CD4-positive, alpha-beta T cell treated with Interleukin-6 at 100 ng/mL for 8 hours (primary cell): ENCODE measurements around the gene PARD6B.
"Not testable (repeated sequence)": the region's sequence is repeated elsewhere in the genome, so short reads cannot be mapped to it uniquely, and the experiment has no call there.

ENCODE experiments used
- DNase-seq: peaks from one replicate; pipeline ENCODE4 v3.0.0-alpha.2; 2020; ENCODE audit warnings: mixed read lengths, low spot score

Gene PARD6B

GRCh38 chr20:50703651-50704438, 27.5 kb upstream of the PARD6B start:
- not testable (repeated sequence) for DNase-seq

GRCh38 chr20:50704514-50704913, 26.9 kb upstream of the PARD6B start:
- no peak for DNase-seq

- no peak for DNase-seq
Observed at GRCh38 chr20:50704971-50705370, 26.4 kb upstream of the PARD6B start.

- DNase-seq: no peak
Observed at GRCh38 chr20:50708845-50709635, 22.3 kb upstream of the PARD6B start.

GRCh38 chr20:50709636-50709973, 21.8 kb upstream of the PARD6B start:
- DNase-seq: no peak

- DNase-seq: no peak
Observed at GRCh38 chr20:50710492-50711063, 20.8 kb upstream of the PARD6B start.

- no peak for DNase-seq
Observed at GRCh38 chr20:50711113-50711825, 20.1 kb upstream of the PARD6B start.

GRCh38 chr20:50712771-50713656, 18.4 kb upstream of the PARD6B start:
- no peak for DNase-seq

- no peak for DNase-seq
Observed at GRCh38 chr20:50713657-50714101, 17.7 kb upstream of the PARD6B start.

GRCh38 chr20:50714426-50714825, 17.0 kb upstream of the PARD6B start:
- DNase-seq: not testable (repeated sequence)

- DNase-seq: no peak
Observed at GRCh38 chr20:50715694-50716093, 15.7 kb upstream of the PARD6B start.

- DNase-seq: no peak
Observed at GRCh38 chr20:50716518-50716917, 14.9 kb upstream of the PARD6B start.

- no peak for DNase-seq
Observed at GRCh38 chr20:50717312-50717711, 14.1 kb upstream of the PARD6B start.

GRCh38 chr20:50717974-50718761, 13.2 kb upstream of the PARD6B start:
- no peak for DNase-seq

- DNase-seq: no peak
Observed at GRCh38 chr20:50719328-50719727, 12.1 kb upstream of the PARD6B start.

GRCh38 chr20:50720026-50720425, 11.4 kb upstream of the PARD6B start:
- no peak for DNase-seq

GRCh38 chr20:50720582-50720981, 10.8 kb upstream of the PARD6B start:
- no peak for DNase-seq

GRCh38 chr20:50721881-50722281, 9.5 kb upstream of the PARD6B start:
- DNase-seq: no peak

- DNase-seq: no peak
Observed at GRCh38 chr20:50722424-50723155, 8.8 kb upstream of the PARD6B start.

GRCh38 chr20:50723672-50724071, 7.7 kb upstream of the PARD6B start:
- DNase-seq: no peak
